ENCODE data around the gene PLEK2.

Gene PLEK2

GRCh38 chr14:67392800-67393199, 19.2 kb downstream of the PLEK2 start:
- H3K27ac ChIP-seq (ENCODE audit: low read depth, low read length, poor library complexity, severe bottlenecking), result no peak overlapping the region
- no peaks in the 10 kb centered on the region for H3K27me3 ChIP-seq (ENCODE audit: insufficient read depth, low read length)
- no peak overlapping the region for H3K4me2 ChIP-seq (ENCODE audit: low read length)
- no peaks in the 10 kb centered on the region for H3K36me3 ChIP-seq (ENCODE audit: insufficient read depth, low read length)
- TF ChIP-seq, protein P1, sequence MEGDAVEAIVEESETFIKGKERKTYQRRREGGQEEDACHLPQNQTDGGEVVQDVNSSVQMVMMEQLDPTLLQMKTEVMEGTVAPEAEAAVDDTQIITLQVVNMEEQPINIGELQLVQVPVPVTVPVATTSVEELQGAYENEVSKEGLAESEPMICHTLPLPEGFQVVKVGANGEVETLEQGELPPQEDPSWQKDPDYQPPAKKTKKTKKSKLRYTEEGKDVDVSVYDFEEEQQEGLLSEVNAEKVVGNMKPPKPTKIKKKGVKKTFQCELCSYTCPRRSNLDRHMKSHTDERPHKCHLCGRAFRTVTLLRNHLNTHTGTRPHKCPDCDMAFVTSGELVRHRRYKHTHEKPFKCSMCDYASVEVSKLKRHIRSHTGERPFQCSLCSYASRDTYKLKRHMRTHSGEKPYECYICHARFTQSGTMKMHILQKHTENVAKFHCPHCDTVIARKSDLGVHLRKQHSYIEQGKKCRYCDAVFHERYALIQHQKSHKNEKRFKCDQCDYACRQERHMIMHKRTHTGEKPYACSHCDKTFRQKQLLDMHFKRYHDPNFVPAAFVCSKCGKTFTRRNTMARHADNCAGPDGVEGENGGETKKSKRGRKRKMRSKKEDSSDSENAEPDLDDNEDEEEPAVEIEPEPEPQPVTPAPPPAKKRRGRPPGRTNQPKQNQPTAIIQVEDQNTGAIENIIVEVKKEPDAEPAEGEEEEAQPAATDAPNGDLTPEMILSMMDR (IDR thresholded peaks at IDR 0.05; ENCODE audit: low read length), result no peak
- TF ChIP-seq EZH2 (IDR thresholded peaks at IDR 0.05; ENCODE audit: borderline replicate concordance, low read length), result no peak
- no peak overlapping the region for H3K4me3 ChIP-seq (ENCODE audit: low read depth, low read length, poor library complexity, severe bottlenecking)
- H3K9ac ChIP-seq (ENCODE audit: low read length), result no peak overlapping the region
- H3K9me2 ChIP-seq (ENCODE audit: low read depth, low read length), result no peaks in the 10 kb centered on the region
- H4K20me1 ChIP-seq (ENCODE audit: insufficient read depth, low read length), result no peaks in the 10 kb centered on the region
- H2AFZ ChIP-seq (ENCODE audit: low read length), result no peak overlapping the region
- H3K4me1 ChIP-seq (ENCODE audit: insufficient read depth, low read length, severe bottlenecking), result no peaks in the 10 kb centered on the region
- no peaks in the 10 kb centered on the region for H3K79me2 ChIP-seq (ENCODE audit: insufficient read depth, low read length)
- H3K9me3 ChIP-seq (ENCODE audit: low read length), result no peaks in the 10 kb centered on the region
- no peaks in the 10 kb centered on the region for H3F3A ChIP-seq (ENCODE audit: insufficient read depth, low read length)

DNA sequence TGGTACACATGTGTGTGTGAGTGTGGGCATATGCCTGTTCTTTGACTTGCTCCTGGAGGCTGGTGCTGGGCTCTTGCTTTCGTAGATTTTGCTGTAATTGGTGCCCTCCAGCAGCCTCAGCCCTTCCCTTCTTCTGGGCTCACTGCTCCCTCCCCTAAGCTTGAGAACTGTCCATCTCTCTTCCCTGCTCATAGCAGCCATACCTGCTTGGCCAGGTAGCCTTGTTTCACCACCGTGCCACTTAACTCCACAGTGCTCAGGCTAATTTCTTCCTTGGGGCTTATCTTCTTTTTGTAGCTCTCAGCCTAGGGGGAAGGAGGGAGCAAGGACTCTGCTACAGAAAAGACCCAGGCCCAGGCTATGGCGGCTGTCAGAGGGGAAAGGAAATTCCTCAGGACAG, 19.8 kb downstream of the PLEK2 start:
- H3K79me2 ChIP-seq (ENCODE audit: insufficient read depth, low read length), result no peaks in the 10 kb centered on the region
- no peaks in the 10 kb centered on the region for H3K9me2 ChIP-seq (ENCODE audit: low read depth, low read length)
- H3F3A ChIP-seq (ENCODE audit: insufficient read depth, low read length), result no peaks in the 10 kb centered on the region
- no peak overlapping the region for H3K4me2 ChIP-seq (ENCODE audit: low read length)
- H2AFZ ChIP-seq (ENCODE audit: low read length), result no peak overlapping the region
- no peaks in the 10 kb centered on the region for H3K9me3 ChIP-seq (ENCODE audit: low read length)
- H3K9ac ChIP-seq (ENCODE audit: low read length), result no peak overlapping the region
- no peaks in the 10 kb centered on the region for H3K4me1 ChIP-seq (ENCODE audit: insufficient read depth, low read length, severe bottlenecking)
- no peaks in the 10 kb centered on the region for H3K27me3 ChIP-seq (ENCODE audit: insufficient read depth, low read length)
- H3K27ac ChIP-seq (ENCODE audit: low read depth, low read length, poor library complexity, severe bottlenecking), result no peak overlapping the region
- no peak overlapping the region for H3K4me3 ChIP-seq (ENCODE audit: low read depth, low read length, poor library complexity, severe bottlenecking)
- H3K36me3 ChIP-seq (ENCODE audit: insufficient read depth, low read length), result 0 out of 2 replicates have a peak, but pooled peaks cover 2% of the 10 kb centered on the region
- no peaks in the 10 kb centered on the region for H4K20me1 ChIP-seq (ENCODE audit: insufficient read depth, low read length)
- TF ChIP-seq, protein P1 (IDR thresholded peaks at IDR 0.05; ENCODE audit: low read length), result no peak
- no peak for TF ChIP-seq EZH2 (IDR thresholded peaks at IDR 0.05; ENCODE audit: borderline replicate concordance, low read length)

GRCh38 chr14:67391268-67391667, 20.7 kb downstream of the PLEK2 start:
- H3F3A ChIP-seq (ENCODE audit: insufficient read depth, low read length), result no peaks in the 10 kb centered on the region
- H3K27me3 ChIP-seq (ENCODE audit: insufficient read depth, low read length), result no peaks in the 10 kb centered on the region
- H3K4me2 ChIP-seq (ENCODE audit: low read length), result no peak overlapping the region
- H3K9ac ChIP-seq (ENCODE audit: low read length), result no peak overlapping the region
- no peaks in the 10 kb centered on the region for H3K79me2 ChIP-seq (ENCODE audit: insufficient read depth, low read length)
- H2AFZ ChIP-seq (ENCODE audit: low read length), result no peak overlapping the region
- peaks cover 10% of the 10 kb centered on the region; the same call in 1 of the 2 replicates for H3K36me3 ChIP-seq (ENCODE audit: insufficient read depth, low read length)
- H3K9me2 ChIP-seq (ENCODE audit: low read depth, low read length), result no peaks in the 10 kb centered on the region
- no peak overlapping the region for H3K27ac ChIP-seq (ENCODE audit: low read depth, low read length, poor library complexity, severe bottlenecking)
- no peaks in the 10 kb centered on the region for H4K20me1 ChIP-seq (ENCODE audit: insufficient read depth, low read length)
- H3K9me3 ChIP-seq (ENCODE audit: low read length), result no peaks in the 10 kb centered on the region
- TF ChIP-seq, protein P1 (IDR thresholded peaks at IDR 0.05; ENCODE audit: low read length), result no peak
- TF ChIP-seq EZH2 (IDR thresholded peaks at IDR 0.05; ENCODE audit: borderline replicate concordance, low read length), result no peak
- H3K4me1 ChIP-seq (ENCODE audit: insufficient read depth, low read length, severe bottlenecking), result no peaks in the 10 kb centered on the region
- H3K4me3 ChIP-seq (ENCODE audit: low read depth, low read length, poor library complexity, severe bottlenecking), result no peak overlapping the region
